Left lung (tissue), 10 donors: ENCODE data around the gene PPRC1. TPM values are rescaled to one million over a fixed set of nuclear protein-coding genes. Genes with fewer than 3 reads are reported as not detected.

Source experiments
- ATAC-seq: fragments of 200-7000 bp; cut with Tn5 transposase; one replicate; pipeline ENCODE4 v1.9.1; 2020; ENCODE audit warnings: moderate library complexity
- DNase-seq, 4 donors: peaks; one replicate each; pipeline ENCODE4 v3.0.0-alpha.2; 2013 to 2020
- H3K27ac ChIP-seq, 2 donors: fragments of 200-600 bp; sonication (generic) in 1 of 2; one replicate each; pipeline versions ENCODE4 v1.5.0 to v1.8.0; 2020 to 2021
- H3K27me3 ChIP-seq, 2 donors: fragments of 200-600 bp; sonication (generic) in 1 of 2; one replicate each; pipeline versions ENCODE4 v1.5.0 to v1.8.0; 2020 to 2021
- H3K36me3 ChIP-seq, 2 donors: fragments of 200-600 bp; sonication (generic) in 1 of 2; one replicate each; pipeline versions ENCODE4 v1.5.0 to v1.8.0; 2020 to 2021
- H3K4me1 ChIP-seq, 2 donors: fragments of 200-600 bp; one replicate each; pipeline ENCODE4 v1.8.0; 2021
- H3K4me3 ChIP-seq, 2 donors: fragments of 200-600 bp; sonication (generic) in 1 of 2; one replicate each; pipeline versions ENCODE4 v1.5.0 to v1.8.0; 2020 to 2021; ENCODE audit warnings: mild to moderate bottlenecking in 1 of 2
- H3K9me3 ChIP-seq, 2 donors: fragments of 200-600 bp; sonication (generic) in 1 of 2; one replicate each; pipeline versions ENCODE4 v1.5.0 to v1.8.0; 2020 to 2021
- intact Hi-C, 2 donors: fragments of 100-400 bp; cut with DNase I; formaldehyde crosslinking; loops; one replicate each; pipeline versions ENCODE4 v1.11.2 to v1.14.2; 2022
- polyA plus RNA-seq, 6 donors: library from polyadenylated mRNA; unstranded; fragments of 120-200 nt; gene quantifications; one replicate each; pipeline ENCODE4 v1.2.1, GENCODE V29; 2013; ENCODE audit not compliant: insufficient read length in 6 of 6
- total RNA-seq, 2 donors: library from RNA; stranded (reverse); fragmentation: NEBNext Ultra II Directional; extraction: Animal tissue kit (Norgen Biotek cat#: 25700); gene quantifications; one replicate each; pipeline ENCODE4 v1.2.1, GENCODE V29; 2021
- TF ChIP-seq, protein P1 (sequence below), 2 donors: fragments of 200-600 bp; sonication (generic) in 1 of 2; IDR thresholded peaks; one replicate each; pipeline versions ENCODE4 v1.5.0 to v1.8.0; 2021; ENCODE audit warnings: antibody characterized with exemption in 2 of 2
- donor health status: DM: no; HTN: yes; CAD: no.
- donor health status: DM: no; HTN: no; CAD: no.

Gene PPRC1
- total and polyA plus RNA-seq, 8 donors, result 27.8 to 52.9 (median 42.0) TPM

DNA sequence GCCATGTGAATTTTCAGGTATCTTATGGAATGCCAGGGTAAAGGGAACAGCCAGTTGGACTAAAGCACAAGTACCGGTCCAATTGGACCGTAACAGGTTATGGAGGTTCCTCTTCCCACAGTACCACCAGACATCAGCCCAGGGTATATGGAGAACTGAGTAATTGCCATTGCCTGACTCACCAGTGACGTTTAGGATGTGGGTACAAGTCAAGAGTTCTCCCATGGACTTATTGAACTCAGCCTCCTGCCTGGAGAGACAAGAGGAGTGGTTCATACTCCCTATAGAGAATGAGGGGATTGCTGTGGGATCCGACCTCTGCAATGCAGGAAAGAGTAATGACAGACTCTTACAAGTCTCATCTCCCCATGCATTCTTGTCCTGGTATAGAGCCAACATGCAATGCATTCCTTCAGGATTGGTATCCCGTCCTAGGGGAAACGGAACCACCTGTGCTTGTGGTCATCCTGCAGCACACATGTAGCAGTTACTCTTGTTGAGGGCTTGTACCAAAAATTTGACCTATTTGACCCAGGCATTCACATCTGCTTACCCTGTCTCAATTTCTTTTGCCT, 62.5 kb downstream of the PPRC1 start:
- Histone ChIP-seq H3K36me3 (no peaks in the 10 kb centered on the region), H3K4me3 (no peak overlapping the region), H3K27me3 (no peaks in the 10 kb centered on the region), H3K4me1 (no peaks in the 10 kb centered on the region), H3K27ac (no peak overlapping the region), H3K9me3 (peaks cover 0 to 9% of the 10 kb centered on the region in 2 donors)
- DNase-seq (no peak), ATAC-seq (no peak)
- intact Hi-C loops, result no loop called here
- TF ChIP-seq, protein P1, sequence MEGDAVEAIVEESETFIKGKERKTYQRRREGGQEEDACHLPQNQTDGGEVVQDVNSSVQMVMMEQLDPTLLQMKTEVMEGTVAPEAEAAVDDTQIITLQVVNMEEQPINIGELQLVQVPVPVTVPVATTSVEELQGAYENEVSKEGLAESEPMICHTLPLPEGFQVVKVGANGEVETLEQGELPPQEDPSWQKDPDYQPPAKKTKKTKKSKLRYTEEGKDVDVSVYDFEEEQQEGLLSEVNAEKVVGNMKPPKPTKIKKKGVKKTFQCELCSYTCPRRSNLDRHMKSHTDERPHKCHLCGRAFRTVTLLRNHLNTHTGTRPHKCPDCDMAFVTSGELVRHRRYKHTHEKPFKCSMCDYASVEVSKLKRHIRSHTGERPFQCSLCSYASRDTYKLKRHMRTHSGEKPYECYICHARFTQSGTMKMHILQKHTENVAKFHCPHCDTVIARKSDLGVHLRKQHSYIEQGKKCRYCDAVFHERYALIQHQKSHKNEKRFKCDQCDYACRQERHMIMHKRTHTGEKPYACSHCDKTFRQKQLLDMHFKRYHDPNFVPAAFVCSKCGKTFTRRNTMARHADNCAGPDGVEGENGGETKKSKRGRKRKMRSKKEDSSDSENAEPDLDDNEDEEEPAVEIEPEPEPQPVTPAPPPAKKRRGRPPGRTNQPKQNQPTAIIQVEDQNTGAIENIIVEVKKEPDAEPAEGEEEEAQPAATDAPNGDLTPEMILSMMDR (IDR thresholded peaks at IDR 0.05), result no peak

DNA sequence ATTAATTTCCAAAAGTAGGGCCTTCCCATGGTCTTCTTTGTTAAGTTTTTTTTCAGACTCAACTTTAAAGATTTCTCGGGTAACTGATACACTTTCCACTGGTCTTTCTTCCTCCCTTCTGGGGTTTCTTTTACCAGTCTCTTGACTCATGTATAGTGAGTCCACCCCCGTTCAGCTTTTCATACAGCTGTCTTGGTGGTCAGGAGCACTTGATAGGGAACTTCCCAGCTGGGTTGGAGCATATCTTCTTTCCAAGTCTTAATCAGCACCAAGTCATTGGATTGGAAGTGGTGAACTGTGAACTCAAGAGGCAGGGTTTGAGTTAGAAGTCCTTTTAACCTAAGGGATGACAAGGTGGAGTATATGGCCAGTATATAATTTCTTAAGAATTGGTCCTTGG, 64.1 kb downstream of the PPRC1 start:
- DNase-seq (no peak), ATAC-seq (no peak)
- TF ChIP-seq, protein P1 (IDR thresholded peaks at IDR 0.05), result no peak
- Histone ChIP-seq H3K4me1 (no peaks in the 10 kb centered on the region), H3K36me3 (no peaks in the 10 kb centered on the region), H3K9me3 (peaks cover 0 to 2% of the 10 kb centered on the region in 2 donors), H3K4me3 (no peak overlapping the region), H3K27ac (no peak overlapping the region), H3K27me3 (no peaks in the 10 kb centered on the region)
- intact Hi-C loops, result no loop called here

DNA sequence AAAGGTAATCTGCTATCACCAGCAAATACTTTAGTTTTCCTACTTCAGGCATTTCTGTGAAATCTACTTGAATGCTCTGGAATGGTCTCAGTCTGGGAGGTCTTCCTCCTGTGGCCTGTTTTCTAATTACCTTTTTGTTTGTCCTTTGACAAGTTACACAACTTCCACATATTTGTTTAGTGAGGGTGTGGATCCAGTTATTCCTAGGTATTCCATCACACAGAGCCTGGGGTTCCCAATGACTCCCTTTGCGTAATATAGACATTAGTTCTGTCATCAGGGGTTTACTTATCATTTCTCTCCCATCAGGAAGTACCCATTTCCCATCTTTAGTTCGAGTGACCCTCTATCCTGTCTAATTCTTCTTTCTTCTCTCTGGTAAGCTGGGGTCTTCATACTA, 65.2 kb downstream of the PPRC1 start:
- TF ChIP-seq, protein P1 (IDR thresholded peaks at IDR 0.05), result no peak
- Histone ChIP-seq H3K27ac (no peak overlapping the region), H3K4me1 (no peaks in the 10 kb centered on the region), H3K36me3 (no peaks in the 10 kb centered on the region), H3K4me3 (no peak overlapping the region), H3K9me3 (no peaks in the 10 kb centered on the region), H3K27me3 (no peaks in the 10 kb centered on the region)
- intact Hi-C loops, result no loop called here
- DNase-seq (no peak), ATAC-seq (no peak)

Other genes starting within 250 kb of the PPRC1 start
- gene ARMH3, start 76.9 kb upstream of the PPRC1 start, total RNA-seq, result 10 to 100 TPM; 24.0 to 26.2 TPM
- gene ARMH3, start 76.9 kb upstream of the PPRC1 start, polyA plus RNA-seq, result 10 to 100 TPM; 19.4 to 23.6 (median 23.1) TPM
- 10 to 100 TPM; 19.1 to 21.0 TPM for gene HPS6, start 67.7 kb upstream of the PPRC1 start, total RNA-seq
- 10 to 100 TPM in 4 of 6 donors, 1 to 10 TPM in 2; 7.6 to 12.7 (median 11.4) TPM for gene HPS6, start 67.7 kb upstream of the PPRC1 start, polyA plus RNA-seq
- 10 to 100 TPM; 40.3 to 51.0 TPM for gene LDB1, start 12.7 kb upstream of the PPRC1 start, total RNA-seq
- gene LDB1, start 12.7 kb upstream of the PPRC1 start, polyA plus RNA-seq, result 100 to 1,000 TPM; 151 to 178 (median 156) TPM
- 10 to 100 TPM; 34.1 to 55.3 TPM for gene NOLC1, start 19.3 kb downstream of the PPRC1 start, total RNA-seq
- gene NOLC1, start 19.3 kb downstream of the PPRC1 start, polyA plus RNA-seq, result 10 to 100 TPM; 72.8 to 95.7 (median 83.4) TPM
- under 1 TPM; 0.58 to 0.65 TPM for gene ELOVL3, start 93.3 kb downstream of the PPRC1 start, total RNA-seq
- gene ELOVL3, start 93.3 kb downstream of the PPRC1 start, polyA plus RNA-seq, result under 1 TPM; 0.12 to 0.92 (median 0.52) TPM
- gene PITX3, start 108.5 kb downstream of the PPRC1 start, total RNA-seq, result under 1 TPM in 1 of 2 donors, not detected in 1; 0.29 TPM
- 1 to 10 TPM in 1 of 6 donors, under 1 TPM in 5; 0.28 to 1.4 (median 0.34) TPM for gene PITX3, start 108.5 kb downstream of the PPRC1 start, polyA plus RNA-seq
- gene GBF1, start 112.5 kb downstream of the PPRC1 start, total RNA-seq, result 10 to 100 TPM; 48.7 to 53.4 TPM
- 10 to 100 TPM; 44.7 to 57.2 (median 46.2) TPM for gene GBF1, start 112.5 kb downstream of the PPRC1 start, polyA plus RNA-seq